Measurements from ENCODE around the gene CAMK2B. TPM values are rescaled to one million over a fixed set of nuclear protein-coding genes. Genes with fewer than 3 reads are reported as not detected.
"Not testable (repeated sequence)": the region's sequence is repeated elsewhere in the genome, so short reads cannot be mapped to it uniquely, and the experiment has no call there.

Gene CAMK2B
- polyA plus RNA-seq, 3 donors, result 2.9 to 3.6 (median 3.3) TPM

GRCh38 chr7:44172352-44172751, 153.0 kb downstream of the CAMK2B start:
- DNase-seq, result no peak

GRCh38 chr7:44171901-44172300, 153.5 kb downstream of the CAMK2B start:
- not testable (repeated sequence) for DNase-seq

GRCh38 chr7:44167920-44168319, 157.5 kb downstream of the CAMK2B start:
- no peak for DNase-seq

Other genes with a start within 250 kb of the CAMK2B start
- 10 to 100 TPM; 20.2 to 43.5 (median 42.4) TPM for gene POLM, start 243.1 kb downstream of the CAMK2B start, polyA plus RNA-seq (ENCODE audit: insufficient read length in 3 of 3)
- gene AEBP1, start 221.2 kb downstream of the CAMK2B start, polyA plus RNA-seq (ENCODE audit: insufficient read length in 3 of 3), result 10 to 100 TPM; 65.2 to 81.4 (median 69.2) TPM
- 100 to 1,000 TPM; 117 to 138 (median 130) TPM for gene POLD2, start 202.0 kb downstream of the CAMK2B start, polyA plus RNA-seq (ENCODE audit: insufficient read length in 3 of 3)
- gene MYL7, start 184.3 kb downstream of the CAMK2B start, polyA plus RNA-seq (ENCODE audit: insufficient read length in 3 of 3), result 1 to 10 TPM in 1 of 3 donors, under 1 TPM in 2; 0.64 to 1.1 (median 0.68) TPM
- 1 to 10 TPM; 3.0 to 5.6 (median 4.7) TPM for gene GCK, start 136.2 kb downstream of the CAMK2B start, polyA plus RNA-seq (ENCODE audit: insufficient read length in 3 of 3)
- 10 to 100 TPM; 75.6 to 80.0 (median 77.7) TPM for gene YKT6, start 124.6 kb downstream of the CAMK2B start, polyA plus RNA-seq (ENCODE audit: insufficient read length in 3 of 3)
- 10 to 100 TPM; 97.2 to 99.7 (median 97.8) TPM for gene NUDCD3, start 165.1 kb upstream of the CAMK2B start, polyA plus RNA-seq (ENCODE audit: insufficient read length in 3 of 3)
- gene NPC1L1, start 215.7 kb upstream of the CAMK2B start, polyA plus RNA-seq (ENCODE audit: insufficient read length in 3 of 3), result 1 to 10 TPM; 4.0 to 4.3 (median 4.2) TPM
- gene DDX56, start 248.3 kb upstream of the CAMK2B start, polyA plus RNA-seq (ENCODE audit: insufficient read length in 3 of 3), result 100 to 1,000 TPM in 2 of 3 donors, 10 to 100 TPM in 1; 85.4 to 122 (median 117) TPM

Data from renal pelvis (tissue), 4 donors.